ENCODE data around the gene EPHB3.

DNA sequence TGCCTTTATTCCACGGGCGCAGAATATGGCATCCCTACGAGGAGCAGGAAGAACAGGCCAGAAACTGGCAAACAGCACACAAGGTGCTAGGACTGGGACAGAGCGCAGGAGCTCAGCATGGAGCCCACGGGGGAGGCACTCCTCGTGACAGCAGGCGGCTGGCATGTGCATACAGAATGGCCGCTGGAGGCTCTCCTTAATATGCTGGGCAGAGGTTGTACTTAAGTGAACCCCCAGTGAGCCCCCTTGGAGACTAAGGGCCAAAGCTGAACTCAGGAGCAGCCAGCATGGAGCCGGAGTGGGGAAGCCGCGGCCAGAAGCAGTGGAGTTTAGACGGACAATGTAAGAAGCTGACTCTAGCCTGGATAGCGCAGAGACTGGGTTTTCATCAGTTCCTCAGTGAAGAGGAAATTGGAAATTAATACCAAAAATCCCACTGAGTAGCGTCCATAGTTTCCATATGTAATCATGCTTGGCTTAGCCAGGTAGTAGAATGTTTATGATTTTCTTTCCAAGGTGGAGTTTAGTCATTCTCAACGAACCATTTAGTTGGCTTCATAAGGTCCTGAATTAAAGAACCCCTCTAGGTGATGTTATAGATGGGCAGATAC lies 69.4 kb downstream of the EPHB3 start:
- TF ChIP-seq, protein P1, sequence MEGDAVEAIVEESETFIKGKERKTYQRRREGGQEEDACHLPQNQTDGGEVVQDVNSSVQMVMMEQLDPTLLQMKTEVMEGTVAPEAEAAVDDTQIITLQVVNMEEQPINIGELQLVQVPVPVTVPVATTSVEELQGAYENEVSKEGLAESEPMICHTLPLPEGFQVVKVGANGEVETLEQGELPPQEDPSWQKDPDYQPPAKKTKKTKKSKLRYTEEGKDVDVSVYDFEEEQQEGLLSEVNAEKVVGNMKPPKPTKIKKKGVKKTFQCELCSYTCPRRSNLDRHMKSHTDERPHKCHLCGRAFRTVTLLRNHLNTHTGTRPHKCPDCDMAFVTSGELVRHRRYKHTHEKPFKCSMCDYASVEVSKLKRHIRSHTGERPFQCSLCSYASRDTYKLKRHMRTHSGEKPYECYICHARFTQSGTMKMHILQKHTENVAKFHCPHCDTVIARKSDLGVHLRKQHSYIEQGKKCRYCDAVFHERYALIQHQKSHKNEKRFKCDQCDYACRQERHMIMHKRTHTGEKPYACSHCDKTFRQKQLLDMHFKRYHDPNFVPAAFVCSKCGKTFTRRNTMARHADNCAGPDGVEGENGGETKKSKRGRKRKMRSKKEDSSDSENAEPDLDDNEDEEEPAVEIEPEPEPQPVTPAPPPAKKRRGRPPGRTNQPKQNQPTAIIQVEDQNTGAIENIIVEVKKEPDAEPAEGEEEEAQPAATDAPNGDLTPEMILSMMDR (IDR thresholded peaks at IDR 0.05), result no peak
- no peak for TF ChIP-seq POLR2AphosphoS5 (IDR thresholded peaks at IDR 0.05; ENCODE audit: insufficient read depth in 1 of 2, low read depth in 1 of 2)
